ENCODE results near the gene PIK3CD. TPM values are rescaled to one million over a fixed set of nuclear protein-coding genes. Genes with fewer than 3 reads are reported as not detected.

The PIK3CD gene
- total and polyA plus RNA-seq, 12 donors = 1.3 to 16.4 (median 9.1) TPM

DNA sequence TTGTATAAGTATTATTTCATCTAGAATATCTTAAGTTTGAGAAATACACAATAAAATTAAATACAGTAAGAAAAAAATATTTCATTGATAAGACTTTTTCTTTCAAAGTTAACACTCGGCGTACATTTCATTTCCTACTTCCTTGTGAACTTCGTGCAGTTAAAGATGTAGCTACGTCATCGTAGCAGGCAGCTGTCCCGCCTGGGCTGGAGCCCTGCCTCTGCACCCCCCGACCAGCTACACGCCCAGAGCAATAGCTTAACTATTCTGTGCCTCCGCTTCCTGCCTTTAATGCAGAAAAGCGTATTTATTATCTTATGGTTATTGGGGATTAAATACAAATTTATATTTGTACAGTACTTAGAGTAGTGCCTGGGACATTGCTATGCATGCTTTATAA is 118.8 kb downstream of the PIK3CD start:
- 84 to 93% (median 89%) methylated on average over 10 of the region's 10 CpGs for WGBS, 4 donors
- TF ChIP-seq, protein P1, sequence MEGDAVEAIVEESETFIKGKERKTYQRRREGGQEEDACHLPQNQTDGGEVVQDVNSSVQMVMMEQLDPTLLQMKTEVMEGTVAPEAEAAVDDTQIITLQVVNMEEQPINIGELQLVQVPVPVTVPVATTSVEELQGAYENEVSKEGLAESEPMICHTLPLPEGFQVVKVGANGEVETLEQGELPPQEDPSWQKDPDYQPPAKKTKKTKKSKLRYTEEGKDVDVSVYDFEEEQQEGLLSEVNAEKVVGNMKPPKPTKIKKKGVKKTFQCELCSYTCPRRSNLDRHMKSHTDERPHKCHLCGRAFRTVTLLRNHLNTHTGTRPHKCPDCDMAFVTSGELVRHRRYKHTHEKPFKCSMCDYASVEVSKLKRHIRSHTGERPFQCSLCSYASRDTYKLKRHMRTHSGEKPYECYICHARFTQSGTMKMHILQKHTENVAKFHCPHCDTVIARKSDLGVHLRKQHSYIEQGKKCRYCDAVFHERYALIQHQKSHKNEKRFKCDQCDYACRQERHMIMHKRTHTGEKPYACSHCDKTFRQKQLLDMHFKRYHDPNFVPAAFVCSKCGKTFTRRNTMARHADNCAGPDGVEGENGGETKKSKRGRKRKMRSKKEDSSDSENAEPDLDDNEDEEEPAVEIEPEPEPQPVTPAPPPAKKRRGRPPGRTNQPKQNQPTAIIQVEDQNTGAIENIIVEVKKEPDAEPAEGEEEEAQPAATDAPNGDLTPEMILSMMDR (IDR thresholded peaks at IDR 0.05) = no peak
- TF ChIP-seq POLR2A (IDR thresholded peaks at IDR 0.05) = no peak
- intact Hi-C loops (cut with DNase I) = no loop called here

DNA sequence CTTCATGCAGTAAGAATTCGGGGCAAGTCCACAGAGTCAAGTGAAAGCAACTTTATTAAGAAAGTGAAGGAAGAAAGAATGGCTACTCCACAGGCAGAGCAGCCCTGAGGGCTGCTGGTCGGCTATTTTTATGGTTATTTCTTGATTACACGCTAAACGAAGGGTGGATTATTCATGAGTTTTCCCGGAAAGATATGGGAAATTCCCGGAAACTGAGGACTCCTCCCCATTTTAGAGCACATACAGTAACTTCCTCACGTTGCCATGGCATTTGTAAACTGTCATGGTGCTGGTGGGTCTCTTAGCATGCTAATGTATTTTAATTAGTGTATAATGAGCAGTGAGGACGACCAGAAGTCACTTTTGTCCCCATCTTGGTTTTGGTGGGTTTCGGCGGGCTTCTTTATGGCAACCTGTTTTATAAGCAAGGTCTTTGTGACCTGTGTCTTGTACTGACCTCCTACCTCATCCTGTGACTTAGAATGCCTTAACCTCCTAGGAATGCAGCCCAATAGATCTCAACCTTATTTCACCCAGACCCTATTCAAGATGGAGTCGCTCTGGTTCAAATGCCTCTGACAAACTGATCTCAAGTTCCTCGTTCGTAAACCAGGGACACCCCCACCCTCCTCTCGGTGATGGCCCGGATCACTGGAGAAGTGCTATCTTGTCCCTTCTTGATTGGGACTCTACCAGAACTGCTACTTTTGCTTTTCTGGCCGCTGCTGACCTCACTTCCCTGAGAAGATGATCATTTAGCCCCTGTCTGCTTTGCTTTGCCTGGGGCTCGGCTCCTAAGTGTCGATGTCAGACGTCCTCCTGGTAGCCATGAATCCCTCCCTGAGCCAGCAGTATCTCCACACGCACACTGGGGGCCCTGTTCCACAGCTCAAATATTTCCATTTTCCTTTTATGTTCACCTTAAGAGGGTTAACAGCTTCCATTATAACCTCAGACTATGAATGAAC is 123.5 kb downstream of the PIK3CD start:
- WGBS, 4 donors = 90 to 92% (median 91%) methylated on average over 20 of the region's 20 CpGs
- intact Hi-C loops (cut with DNase I) = no loop called here
- TF ChIP-seq, protein P1 (IDR thresholded peaks at IDR 0.05) = no peak
- no peak for TF ChIP-seq POLR2A (IDR thresholded peaks at IDR 0.05)
- H3K4me1 ChIP-seq (replicated peaks in 1 of 2) = no peaks in the 10 kb centered on the region
- no peaks in the 10 kb centered on the region for H3K9me3 ChIP-seq (replicated peaks in 1 of 3)
- H3K27ac ChIP-seq = no peak overlapping the region
- no peak overlapping the region for H3K4me3 ChIP-seq
- DNase-seq = no peak
- peaks cover 0 to 12% of the 10 kb centered on the region in 2 donors for H3K36me3 ChIP-seq (replicated peaks in 1 of 2)
- H3K27me3 ChIP-seq = no peaks in the 10 kb centered on the region

More for the DNA sequence above, 118.8 kb downstream of the PIK3CD start:
- H3K4me3 ChIP-seq = no peak overlapping the region
- no peaks in the 10 kb centered on the region for H3K9me3 ChIP-seq (replicated peaks in 1 of 3)
- no peak overlapping the region for H3K27ac ChIP-seq
- no peak for DNase-seq
- no peaks in the 10 kb centered on the region for H3K27me3 ChIP-seq
- peaks cover 0 to 12% of the 10 kb centered on the region in 2 donors for H3K36me3 ChIP-seq (replicated peaks in 1 of 2)
- peaks cover 0 to 5% of the 10 kb centered on the region in 2 donors for H3K4me1 ChIP-seq (replicated peaks in 1 of 2)

DNA sequence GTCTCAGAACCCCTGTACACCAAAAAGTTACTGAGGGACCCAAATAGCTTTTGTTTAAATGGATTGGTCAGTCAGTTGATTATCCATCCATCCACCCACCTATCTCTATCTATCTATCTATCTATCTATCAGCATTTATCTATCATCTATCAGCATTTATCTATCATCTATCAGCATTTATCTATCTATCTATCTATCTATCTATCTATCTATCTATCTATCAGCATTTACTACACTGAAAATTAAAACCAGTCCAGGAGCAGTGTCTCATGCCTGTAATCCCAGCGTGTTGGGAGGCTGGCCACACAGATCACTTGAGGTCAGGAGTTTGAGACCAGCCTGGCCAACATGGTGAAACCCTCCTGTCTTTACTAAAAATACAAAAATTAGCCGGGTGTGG is 125.2 kb downstream of the PIK3CD start:
- intact Hi-C loops (cut with DNase I) = no loop called here
- Histone ChIP-seq H3K27ac (no peak overlapping the region), H3K27me3 (no peaks in the 10 kb centered on the region), H3K4me1 (replicated peaks in 1 of 2) (no peaks in the 10 kb centered on the region), H3K9me3 (replicated peaks in 1 of 3) (no peaks in the 10 kb centered on the region), H3K36me3 (replicated peaks in 1 of 2) (peaks cover 0 to 12% of the 10 kb centered on the region in 2 donors), H3K4me3 (no peak overlapping the region)
- DNase-seq = no peak
- TF ChIP-seq, protein P1 (IDR thresholded peaks at IDR 0.05) = no peak
- no peak for TF ChIP-seq POLR2A (IDR thresholded peaks at IDR 0.05)
- 77 to 97% (median 94%) methylated on average over 2 of the region's 2 CpGs for WGBS, 4 donors

Other genes with a start within 250 kb of the PIK3CD start
- 10 to 100 TPM in 1 of 9 donors, 1 to 10 TPM in 8; 2.1 to 10.3 (median 3.6) TPM for gene SLC25A33, start 112.3 kb upstream of the PIK3CD start, total RNA-seq
- 1 to 10 TPM; 1.9 to 5.5 (median 2.6) TPM for gene SLC25A33, start 112.3 kb upstream of the PIK3CD start, polyA plus RNA-seq
- 10 to 100 TPM in 5 of 9 donors, 1 to 10 TPM in 4; 3.1 to 12.6 (median 10.1) TPM for gene TMEM201, start 62.8 kb upstream of the PIK3CD start, total RNA-seq
- 10 to 100 TPM in 1 of 3 donors, 1 to 10 TPM in 2; 2.1 to 11.2 (median 6.5) TPM for gene TMEM201, start 62.8 kb upstream of the PIK3CD start, polyA plus RNA-seq
- gene CLSTN1, start 172.2 kb downstream of the PIK3CD start, total RNA-seq = 100 to 1,000 TPM in 2 of 9 donors, 10 to 100 TPM in 7; 50.7 to 106 (median 83.0) TPM
- gene CLSTN1, start 172.2 kb downstream of the PIK3CD start, polyA plus RNA-seq = 10 to 100 TPM; 48.8 to 74.3 (median 67.0) TPM